HG02798 (cell line): ENCODE results near the gene JARID2.

Source experiments
- ATAC-seq: cut with Tn5 transposase; IDR thresholded peaks from one replicate; pipeline ENCODE4 v1.9.1; 2021; ENCODE audit warnings: mild to moderate bottlenecking; ENCODE audit not compliant: unreplicated experiment, poor library complexity

JARID2 gene

GRCh38 chr6:15546591-15546990 lies 300.7 kb downstream of the JARID2 start:
- no peak for ATAC-seq

- no peak for ATAC-seq
Observed at GRCh38 chr6:15547400-15547799, 301.5 kb downstream of the JARID2 start.

- ATAC-seq, result no peak
Observed at GRCh38 chr6:15549371-15549770, 303.5 kb downstream of the JARID2 start.

GRCh38 chr6:15550546-15551123 lies 304.8 kb downstream of the JARID2 start:
- ATAC-seq, result no peak

GRCh38 chr6:15551262-15551661 lies 305.4 kb downstream of the JARID2 start:
- ATAC-seq, result no peak

- ATAC-seq, result no peak
Observed at GRCh38 chr6:15551798-15552197, 305.9 kb downstream of the JARID2 start.

- no peak for ATAC-seq
Observed at GRCh38 chr6:15553031-15553430, 307.2 kb downstream of the JARID2 start.

- ATAC-seq, result no peak
Observed at GRCh38 chr6:15553736-15554294, 307.9 kb downstream of the JARID2 start.

- no peak for ATAC-seq
Observed at GRCh38 chr6:15554728-15555100, 308.8 kb downstream of the JARID2 start.

GRCh38 chr6:15555101-15556038 lies 309.5 kb downstream of the JARID2 start:
- no peak for ATAC-seq

- ATAC-seq, result no peak
Observed at GRCh38 chr6:15556711-15557110, 310.8 kb downstream of the JARID2 start.

- no peak for ATAC-seq
Observed at GRCh38 chr6:15557174-15557573, 311.3 kb downstream of the JARID2 start.

- ATAC-seq, result no peak
Observed at GRCh38 chr6:15560713-15561112, 314.8 kb downstream of the JARID2 start.

- ATAC-seq, result no peak
Observed at GRCh38 chr6:15561447-15562199, 315.8 kb downstream of the JARID2 start.

GRCh38 chr6:15562977-15563376 lies 317.1 kb downstream of the JARID2 start:
- no peak for ATAC-seq

GRCh38 chr6:15569035-15569995 lies 323.4 kb downstream of the JARID2 start:
- ATAC-seq, result no peak

GRCh38 chr6:15570171-15570570 lies 324.3 kb downstream of the JARID2 start:
- ATAC-seq, result no peak
